Endothelial cell of umbilical vein (primary cell): ENCODE results near the gene BCL2. TPM values are rescaled to one million over a fixed set of nuclear protein-coding genes. Genes with fewer than 3 reads are reported as not detected.

ENCODE experiments used
- BruUV-seq: library from RNA; stranded (reverse); fragments of 400-500 nt; replicated peaks from 2 replicates; lab custom pipeline; 2021; lab: Mats Ljungman, UMichigan
- CTCF ChIA-PET: fragments of 300-600, 350-600 bp; sonication (Branson Sonifier 250); formaldehyde crosslinking; loops from one replicate; lab custom pipeline; 2021; ENCODE audit warnings: antibody characterized with exemption, inconsistent platforms; lab: Charles Lee
- POLR2A ChIA-PET: fragments of 300-600, 350-600 bp; sonication (Branson Sonifier 250); formaldehyde crosslinking; loops from one replicate; lab custom pipeline; 2021; ENCODE audit warnings: antibody characterized with exemption, inconsistent platforms; lab: Charles Lee
- DNase-seq: peaks from one replicate; pipeline ENCODE4 v3.0.0-alpha.2; 2011; ENCODE audit warnings: low read depth, low spot score
- FAIRE-seq: peaks from 2 replicates; lab custom pipeline; 2011; peaks lifted over from hg19 to GRCh38; lab: Jason Lieb, UNC
- H2AFZ ChIP-seq: 2 replicates; pipeline ENCODE4 v1.6.0; 2012; ENCODE audit warnings: low read depth, low read length, control low read depth, inconsistent platforms
- H3K27ac ChIP-seq: 2 replicates; pipeline ENCODE4 v1.5.1; 2011; ENCODE audit warnings: low read depth, mild to moderate bottlenecking, control low read depth, low read length, moderate library complexity; ENCODE audit not compliant: insufficient read depth
- H3K27me3 ChIP-seq, 2 experiments: 2 replicates each; pipeline versions ENCODE4 v1.6.0 to v1.6.1; 2011; ENCODE audit warnings: low read length in 2 of 2, mixed read lengths in 1 of 2; ENCODE audit not compliant: control insufficient read depth in 2 of 2, insufficient read depth in 2 of 2
- H3K36me3 ChIP-seq, 2 experiments: 2 replicates in 1 of 2; 3 replicates in 1 of 2; pipeline ENCODE4 v1.5.1; 2011; ENCODE audit warnings: low read length in 2 of 2, mild to moderate bottlenecking in 1 of 2, moderate library complexity in 1 of 2; ENCODE audit not compliant: control insufficient read depth in 2 of 2, insufficient read depth in 2 of 2; ENCODE audit errors: extremely low read depth in 1 of 2
- H3K4me1 ChIP-seq: 3 replicates; pipeline ENCODE4 v1.5.1; 2011; ENCODE audit warnings: mild to moderate bottlenecking, low read length; ENCODE audit not compliant: control insufficient read depth, insufficient read depth; ENCODE audit errors: extremely low read depth
- H3K4me2 ChIP-seq: 2 replicates; pipeline ENCODE4 v1.6.1; 2011; ENCODE audit warnings: low read length, control low read depth, mixed read lengths; ENCODE audit not compliant: insufficient read depth
- H3K4me3 ChIP-seq, 3 experiments: fragments of 200-600 bp in 1 of 3; sonication (generic), shearing (Covaris generic) in 1 of 3; replicated peaks in 1 of 3; 2 replicates each; pipeline ENCODE4 v1.5.1; 2011 to 2016; ENCODE audit warnings: control low read depth in 3 of 3, low read length in 3 of 3, mild to moderate bottlenecking in 2 of 3, inconsistent platforms in 1 of 3, low read depth in 1 of 3, moderate library complexity in 1 of 3; ENCODE audit not compliant: insufficient read depth in 1 of 3
- H3K79me2 ChIP-seq: 2 replicates; pipeline ENCODE4 v1.6.0; 2012; ENCODE audit warnings: low read length, inconsistent platforms; ENCODE audit not compliant: control insufficient read depth, insufficient read depth
- H3K9ac ChIP-seq: replicated peaks from 2 replicates; pipeline ENCODE3; 2011; ENCODE audit warnings: low read length, control low read depth; ENCODE audit not compliant: insufficient read depth; ENCODE audit errors: extremely low read depth
- H3K9me1 ChIP-seq: replicated peaks from 3 replicates; pipeline ENCODE4 v1.6.0; 2011; ENCODE audit warnings: mild to moderate bottlenecking, low read length; ENCODE audit not compliant: control insufficient read depth, insufficient read depth; ENCODE audit errors: extremely low read depth
- H3K9me3 ChIP-seq: replicated peaks from 2 replicates; pipeline ENCODE4 v1.5.1; 2012; ENCODE audit warnings: low read length, inconsistent platforms; ENCODE audit not compliant: control insufficient read depth, insufficient read depth
- H4K20me1 ChIP-seq: replicated peaks from 2 replicates; pipeline ENCODE3; 2011; ENCODE audit warnings: mild to moderate bottlenecking, low read length; ENCODE audit not compliant: control insufficient read depth, insufficient read depth; ENCODE audit errors: extremely low read depth
- CTCF ChIP-seq, 2 donors: IDR thresholded peaks; 1 replicate in 1 of 2; 2 replicates in 1 of 2; pipeline ENCODE4 v1.5.1; 2011; ENCODE audit warnings: low read length in 2 of 2, mild to moderate bottlenecking in 2 of 2, moderate library complexity in 2 of 2, control low read depth in 1 of 2, inconsistent platforms in 1 of 2, low read depth in 1 of 2; ENCODE audit not compliant: insufficient read depth in 1 of 2; ENCODE audit errors: extremely low read depth in 1 of 2
- EZH2 ChIP-seq: IDR thresholded peaks from 2 replicates; pipeline ENCODE4 v1.6.1; 2012; ENCODE audit warnings: borderline replicate concordance, low read depth, mild to moderate bottlenecking, moderate library complexity, low read length, inconsistent platforms; ENCODE audit not compliant: severe bottlenecking
- FOS ChIP-seq: IDR thresholded peaks from 2 replicates; pipeline ENCODE4 v1.6.1; 2011; ENCODE audit warnings: mild to moderate bottlenecking, low read length, moderate library complexity, borderline replicate concordance; ENCODE audit not compliant: insufficient read depth
- GATA2 ChIP-seq: IDR thresholded peaks from 2 replicates; pipeline ENCODE4 v1.7.0; 2011; ENCODE audit warnings: low read depth, mild to moderate bottlenecking, moderate library complexity, mixed read lengths, low read length; ENCODE audit not compliant: insufficient read length, insufficient read depth
- JUN ChIP-seq: IDR thresholded peaks from 2 replicates; pipeline ENCODE4 v1.6.1; 2011; ENCODE audit warnings: borderline replicate concordance, low read depth; ENCODE audit not compliant: insufficient read length, insufficient read depth
- MYC ChIP-seq: IDR thresholded peaks from one replicate; pipeline ENCODE4 v1.6.1; 2011; ENCODE audit warnings: mild to moderate bottlenecking, low read depth, low read length
- POLR2A ChIP-seq: IDR thresholded peaks from 2 replicates; pipeline ENCODE4 v1.6.1; 2012; ENCODE audit warnings: low read depth, mild to moderate bottlenecking, control low read depth, low read length
- POLR2AphosphoS5 ChIP-seq: IDR thresholded peaks from 2 replicates; pipeline ENCODE4 v1.6.1; 2012; ENCODE audit warnings: low read depth, mild to moderate bottlenecking, control low read depth, low read length, moderate library complexity; ENCODE audit not compliant: insufficient read depth
- dilution Hi-C: fragments of 300-500 bp; cut with MboI; formaldehyde crosslinking; loops from one replicate; pipeline ENCODE4 v1.15.0; 2019; ENCODE audit warnings: low sequenced_read_pairs; ENCODE audit not compliant: extremely low pct_ligation_motif_present
- intact Hi-C: fragments of 100-400 bp; cut with micrococcal nuclease; formaldehyde crosslinking; loops from one replicate; pipeline ENCODE4 v1.10.0; 2022
- polyA plus RNA-seq, 4 experiments: library from polyadenylated mRNA; depleted of rRNA in 3 of 4; stranded (reverse) in 3 of 4; unstranded in 1 of 4; fragments of >200 nt; gene quantifications; 2 replicates each; pipeline versions ENCODE4 v1.2.1 to v1.2.3, GENCODE V29; 2011 to 2012; ENCODE audit warnings: missing spikeins in 1 of 4
- total RNA-seq: library from RNA; stranded (reverse); gene quantifications from 2 replicates; pipeline ENCODE4 v1.2.3, GENCODE V29; 2021
- TF ChIP-seq, protein P1 (sequence below): IDR thresholded peaks from 2 replicates; pipeline ENCODE4 v1.6.1; 2011; ENCODE audit not compliant: insufficient read depth, insufficient read length

Gene BCL2
- total and polyA plus RNA-seq, 2 donors (not counting 3 experiments of a cell fraction or from before 2014, with no cell fraction given) = 0.35 to 5.0 TPM

DNA sequence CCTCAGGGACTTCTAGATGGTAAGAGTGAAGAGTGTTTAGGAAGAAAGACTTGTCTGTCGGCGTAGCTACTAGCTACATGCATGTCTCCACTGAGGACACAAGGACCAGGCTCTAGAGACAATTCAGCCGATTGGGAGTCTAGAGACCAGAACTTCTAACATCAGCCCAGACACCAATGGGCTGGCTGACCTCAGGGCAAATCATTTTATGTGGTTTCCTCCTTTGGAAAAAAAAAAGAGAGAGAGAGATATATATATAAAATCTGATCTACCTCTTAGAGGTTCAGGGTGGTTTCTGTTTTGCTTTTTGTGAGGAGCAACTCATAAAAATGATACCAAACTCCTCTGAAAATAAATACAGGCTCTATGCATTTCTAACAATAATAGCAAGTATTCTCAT, 212.8 kb downstream of the BCL2 start:
- H4K20me1 ChIP-seq = no peaks in the 10 kb centered on the region
- H3K9me1 ChIP-seq = no peaks in the 10 kb centered on the region
- ChIA-PET POLR2A (no interaction called here), CTCF (no interaction called here)
- no peak overlapping the region for H3K27ac ChIP-seq
- no peaks in the 10 kb centered on the region for H3K36me3 ChIP-seq
- dilution Hi-C loops (no loop called here), intact Hi-C loops (no loop called here)
- DNase-seq (no peak), FAIRE-seq (no peak)
- no peak overlapping the region for H3K9ac ChIP-seq
- no peak for TF ChIP-seq CTCF (IDR thresholded peaks at IDR 0.05; ENCODE audit: extremely low read depth in 1 of 2, insufficient read depth in 1 of 2, low read depth in 1 of 2, low read length in 2 of 2)
- TF ChIP-seq, protein P1, sequence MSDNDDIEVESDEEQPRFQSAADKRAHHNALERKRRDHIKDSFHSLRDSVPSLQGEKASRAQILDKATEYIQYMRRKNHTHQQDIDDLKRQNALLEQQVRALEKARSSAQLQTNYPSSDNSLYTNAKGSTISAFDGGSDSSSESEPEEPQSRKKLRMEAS = no peak
- no peak for TF ChIP-seq FOS
- no peak for TF ChIP-seq JUN
- TF ChIP-seq POLR2A = no peak
- no peak for TF ChIP-seq MYC
- TF ChIP-seq POLR2AphosphoS5 = no peak
- TF ChIP-seq GATA2 = no peak
- TF ChIP-seq EZH2 = no peak
- H3K4me2 ChIP-seq = no peak overlapping the region
- no peaks in the 10 kb centered on the region for H3K9me3 ChIP-seq
- BruUV-seq = no TSS peak
- peaks cover 1% of the 10 kb centered on the region for H3K4me1 ChIP-seq
- no peak overlapping the region for H2AFZ ChIP-seq
- peaks cover 0 to 2% of the 10 kb centered on the region in 2 experiments for H3K27me3 ChIP-seq
- no peak overlapping the region for H3K4me3 ChIP-seq
- H3K79me2 ChIP-seq = no peaks in the 10 kb centered on the region
